ENCODE measurements around the gene LYPD6.
A peak's percentile ranks its signal among the peaks of the same experiment; 100 is the strongest.

The LYPD6 gene

DNA sequence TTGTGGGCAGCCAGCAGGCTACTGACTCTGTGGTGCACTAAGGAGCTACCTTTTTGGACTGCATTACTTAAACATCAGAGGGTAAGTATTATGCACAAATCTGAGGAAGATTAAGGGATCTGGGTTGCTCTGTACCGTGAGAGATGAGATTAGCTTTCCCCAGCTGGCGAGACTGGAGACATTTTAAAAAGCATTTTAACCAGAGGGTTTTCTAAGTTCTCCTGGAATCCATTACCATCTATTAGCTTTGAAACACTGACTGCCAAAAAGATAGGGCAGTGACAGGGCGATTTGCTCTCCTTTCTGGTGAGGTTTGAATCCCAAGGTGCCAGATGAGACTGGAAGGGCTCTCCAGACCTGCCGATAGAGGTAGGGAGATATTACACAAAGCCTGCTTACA, 63.2 kb downstream of the LYPD6 start:
- Histone ChIP-seq H3K4me3 (ENCODE audit: low read depth, low read length) (no peak overlapping the region), H3K9me3 (ENCODE audit: severe bottlenecking) (no peaks in the 10 kb centered on the region), H3K36me3 (no peaks in the 10 kb centered on the region), H3K27ac (no peak overlapping the region), H3K27me3 (ENCODE audit: insufficient read depth, low read depth, severe bottlenecking) (no peaks in the 10 kb centered on the region)
- TF ChIP-seq CTCF (IDR thresholded peaks at IDR 0.05; ENCODE audit: low read depth, low read length) = no peak
- DNase-seq = peak; percentile 22

DNA sequence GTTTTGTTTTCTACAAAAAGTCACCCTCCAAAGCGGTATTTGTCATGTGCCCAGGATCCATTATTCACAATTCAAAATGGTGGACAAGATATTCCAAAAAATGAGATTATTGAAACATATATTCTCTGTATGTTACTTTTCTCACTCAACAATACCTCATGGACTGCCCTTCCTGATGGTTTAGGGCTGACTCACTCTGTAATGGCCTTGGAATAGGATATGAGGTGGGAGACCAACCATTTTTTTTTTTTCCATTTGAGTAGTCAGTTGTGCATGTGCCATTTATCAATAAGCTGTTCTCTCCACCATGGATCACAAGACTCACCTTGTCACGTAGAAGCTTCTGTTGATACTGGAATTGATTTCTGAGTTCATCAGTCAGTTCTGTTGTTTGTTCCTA, 64.5 kb downstream of the LYPD6 start:
- H3K36me3 ChIP-seq = no peaks in the 10 kb centered on the region
- no peak for TF ChIP-seq CTCF (IDR thresholded peaks at IDR 0.05; ENCODE audit: low read depth, low read length)
- H3K9me3 ChIP-seq (ENCODE audit: severe bottlenecking) = no peaks in the 10 kb centered on the region
- no peak overlapping the region for H3K4me3 ChIP-seq (ENCODE audit: low read depth, low read length)
- DNase-seq = no peak
- no peak overlapping the region for H3K27ac ChIP-seq
- H3K27me3 ChIP-seq (ENCODE audit: insufficient read depth, low read depth, severe bottlenecking) = no peaks in the 10 kb centered on the region

DNA sequence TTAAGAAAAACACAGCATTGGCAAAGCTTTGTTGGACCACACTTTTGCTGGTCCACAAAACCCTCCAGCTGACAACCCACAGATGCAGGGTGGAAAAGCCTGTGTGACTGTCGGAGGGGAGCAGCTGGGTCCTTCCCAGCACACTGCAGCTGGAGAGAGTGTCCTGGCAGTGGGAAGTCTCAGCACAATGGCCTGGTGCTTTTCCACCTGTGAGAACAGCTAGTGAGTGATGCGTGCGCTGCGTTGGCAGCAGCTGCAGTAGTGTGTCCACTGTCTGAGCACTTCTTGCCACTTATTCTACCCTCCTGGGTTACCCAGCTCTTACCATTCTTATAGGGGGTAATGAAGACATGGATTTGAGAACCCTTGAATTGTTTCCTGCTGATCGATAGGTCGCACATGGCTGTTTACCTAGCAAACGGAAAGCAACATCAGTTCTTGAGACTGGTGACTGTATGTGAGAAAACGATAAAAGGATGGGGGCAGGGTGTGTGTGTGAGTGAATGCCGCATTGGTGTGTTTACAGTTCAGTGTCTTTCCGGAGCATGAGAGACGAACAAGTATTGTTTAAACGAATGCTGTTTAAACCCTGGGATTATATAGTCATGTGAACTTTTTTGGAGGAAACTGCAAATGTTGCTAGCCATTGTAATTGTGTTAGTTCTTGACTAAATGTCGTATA, 69.7 kb downstream of the LYPD6 start:
- H3K9me3 ChIP-seq (ENCODE audit: severe bottlenecking) = no peaks in the 10 kb centered on the region
- DNase-seq = no peak
- no peaks in the 10 kb centered on the region for H3K27me3 ChIP-seq (ENCODE audit: insufficient read depth, low read depth, severe bottlenecking)
- H3K36me3 ChIP-seq = no peaks in the 10 kb centered on the region
- H3K27ac ChIP-seq = no peak overlapping the region
- TF ChIP-seq CTCF (IDR thresholded peaks at IDR 0.05; ENCODE audit: low read depth, low read length) = no peak
- H3K4me3 ChIP-seq (ENCODE audit: low read depth, low read length) = no peak overlapping the region

GRCh38 chr2:149400997-149401396, 70.6 kb downstream of the LYPD6 start:
- no peak overlapping the region for H3K4me3 ChIP-seq (ENCODE audit: low read depth, low read length)
- no peaks in the 10 kb centered on the region for H3K36me3 ChIP-seq
- no peaks in the 10 kb centered on the region for H3K9me3 ChIP-seq (ENCODE audit: severe bottlenecking)
- H3K27me3 ChIP-seq (ENCODE audit: insufficient read depth, low read depth, severe bottlenecking) = no peaks in the 10 kb centered on the region
- DNase-seq = no peak
- TF ChIP-seq CTCF (IDR thresholded peaks at IDR 0.05; ENCODE audit: low read depth, low read length) = no peak
- H3K27ac ChIP-seq = no peak overlapping the region

DNA sequence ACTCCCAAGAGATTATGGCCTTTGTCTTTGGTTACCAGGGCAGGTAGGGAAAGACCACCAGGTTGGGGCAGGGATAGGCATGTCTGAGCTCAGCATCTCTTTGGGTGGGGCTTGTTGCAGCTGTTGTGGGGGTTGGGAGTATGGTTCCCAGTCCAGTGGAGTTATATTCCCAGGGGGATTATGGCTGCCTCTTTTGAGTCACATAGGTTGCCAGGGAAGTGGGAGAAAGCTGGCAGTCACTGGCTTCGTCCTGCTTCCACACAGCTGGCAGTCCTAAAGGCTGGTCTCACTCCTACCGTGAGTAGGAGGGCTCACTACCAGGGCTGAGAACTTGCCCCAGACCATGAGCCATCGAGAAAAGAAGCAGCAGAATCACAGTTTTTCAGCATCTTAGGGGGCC, 79.1 kb downstream of the LYPD6 start:
- Histone ChIP-seq H3K4me3 (ENCODE audit: low read depth, low read length) (no peak overlapping the region), H3K36me3 (no peaks in the 10 kb centered on the region), H3K27ac (no peak overlapping the region), H3K27me3 (ENCODE audit: insufficient read depth, low read depth, severe bottlenecking) (no peaks in the 10 kb centered on the region), H3K9me3 (ENCODE audit: severe bottlenecking) (no peaks in the 10 kb centered on the region)
- no peak for TF ChIP-seq CTCF (IDR thresholded peaks at IDR 0.05; ENCODE audit: low read depth, low read length)
- DNase-seq = no peak

Measured in WERI-Rb-1 (cell line).